ENCODE results near the gene DDI2.
A peak's percentile ranks its signal among the peaks of the same experiment; 100 is the strongest.

GRCh38 chr1:15616373-15617172 lies 685 bp upstream of the DDI2 start:
- no peak for TF ChIP-seq MXI1 (conservative IDR thresholded peaks at IDR 0.05; ENCODE audit: poor library complexity, severe bottlenecking)
- peak; percentile 9 for TF ChIP-seq TAF1 (IDR thresholded peaks at IDR 0.05; ENCODE audit: low read depth)
- TF ChIP-seq POLR2AphosphoS5 (IDR thresholded peaks at IDR 0.05) = no peak
- TF ChIP-seq EP300 (conservative IDR thresholded peaks at IDR 0.05; ENCODE audit: poor library complexity, severe bottlenecking) = no peak
- TF ChIP-seq EZH2 (IDR thresholded peaks at IDR 0.05; ENCODE audit: borderline replicate concordance, insufficient read depth, low read length, poor library complexity, severe bottlenecking) = no peak
- TF ChIP-seq RAD21 (conservative IDR thresholded peaks at IDR 0.05) = no peak

Data from neural cell (in vitro differentiated cells).